Panc1 (cell line): ENCODE measurements around the gene MS4A5.

Experiments used
- CTCF ChIP-seq: fragments of 450-650 bp; IDR thresholded peaks from 2 replicates; pipeline ENCODE4 v1.5.1; 2017; ENCODE audit warnings: mild to moderate bottlenecking
- POLR2AphosphoS5 ChIP-seq: IDR thresholded peaks from 2 replicates; pipeline ENCODE4 v1.6.1; 2012; ENCODE audit warnings: mild to moderate bottlenecking, low read depth, low read length, moderate library complexity
- SIN3A ChIP-seq: IDR thresholded peaks from 2 replicates; pipeline ENCODE4 v1.6.1; 2012; ENCODE audit warnings: low read depth, mild to moderate bottlenecking, low read length, moderate library complexity, borderline replicate concordance; ENCODE audit not compliant: insufficient read depth
- TCF7L2 ChIP-seq: IDR thresholded peaks from 2 replicates; pipeline ENCODE4 v1.6.1; 2011; ENCODE audit warnings: mild to moderate bottlenecking, low read depth, low read length, inconsistent platforms

- TF ChIP-seq CTCF (no peak), SIN3A (no peak), POLR2AphosphoS5 (no peak), TCF7L2 (no peak)
These were observed 4.0 kb downstream of the MS4A5 start for GRCh38 chr11:60433401-60433800.
